Sigmoid colon (tissue), 7 donors: ENCODE measurements around the gene GPR42. TPM values are rescaled to one million over a fixed set of nuclear protein-coding genes. Genes with fewer than 3 reads are reported as not detected.
A peak's percentile ranks its signal among the peaks of the same experiment; 100 is the strongest.

Source experiments
- DNase-seq: peaks from one replicate; pipeline ENCODE4 v3.0.0-alpha.2; 2019
- H3K27ac ChIP-seq, 4 donors: fragments of 200-600 bp; sonication (generic); one replicate each; pipeline ENCODE4 v1.5.1; 2016 to 2019; ENCODE audit warnings: mild to moderate bottlenecking in 1 of 4
- H3K27me3 ChIP-seq, 3 donors: fragments of 200-600 bp; sonication (generic); one replicate each; pipeline ENCODE4 v1.5.1; 2019; ENCODE audit warnings: mild to moderate bottlenecking in 1 of 3
- H3K36me3 ChIP-seq, 4 donors: fragments of 200-600 bp; sonication (generic); one replicate each; pipeline ENCODE4 v1.5.1; 2016 to 2019
- H3K4me1 ChIP-seq, 4 donors: fragments of 200-600 bp; sonication (generic); one replicate each; pipeline ENCODE4 v1.5.1; 2017 to 2019
- H3K4me3 ChIP-seq, 4 donors: fragments of 200-600 bp; sonication (generic); one replicate each; pipeline ENCODE4 v1.5.1; 2017 to 2019; ENCODE audit warnings: mild to moderate bottlenecking in 2 of 4, moderate library complexity in 1 of 4
- H3K9me3 ChIP-seq, 4 donors: fragments of 200-600 bp in 3 of 4; sonication (generic) in 3 of 4; one replicate each; pipeline versions ENCODE4 v1.5.1 to v1.6.1; 2013 to 2019
- CTCF ChIP-seq, 4 experiments: fragments of 450-650 bp in 3 of 4; fragments of 200-600 bp in 1 of 4; IDR thresholded peaks; one replicate each; pipeline ENCODE4 v1.5.1; 2016 to 2019; ENCODE audit warnings: antibody characterized with exemption in 4 of 4, mild to moderate bottlenecking in 3 of 4, moderate library complexity in 2 of 4
- EP300 ChIP-seq, 4 donors: sonication (generic); formaldehyde crosslinking; IDR thresholded peaks; one replicate each; pipeline ENCODE4 v1.6.1; 2017; ENCODE audit warnings: antibody characterized with exemption in 4 of 4
- POLR2A ChIP-seq, 2 donors: fragments of 450-650 bp; IDR thresholded peaks; one replicate each; pipeline ENCODE4 v1.6.1; 2016; ENCODE audit warnings: antibody characterized with exemption in 2 of 2, mild to moderate bottlenecking in 2 of 2, moderate library complexity in 2 of 2
- POLR2AphosphoS5 ChIP-seq, 4 donors: sonication (generic); formaldehyde crosslinking; IDR thresholded peaks; one replicate each; pipeline ENCODE4 v1.6.1; 2017; ENCODE audit warnings: antibody characterized with exemption in 4 of 4
- WGBS, 2 donors: extraction: QIAGEN DNeasy Blood & Tissue Kit; methylation state at CpG; one replicate each; pipeline ENCODE4 v1.1.7; 2013; 5-methylcytosine and 5-hydroxymethylcytosine counted together
- intact Hi-C: fragments of 100-400 bp; cut with DNase I; formaldehyde crosslinking; loops from one replicate; pipeline ENCODE4 v1.15.1; 2023
- polyA plus RNA-seq, 3 donors: library from polyadenylated mRNA; stranded (reverse); fragments of 200-250 nt; gene quantifications; one replicate each; pipeline ENCODE4 v1.2.3, GENCODE V29; 2013
- total RNA-seq, 4 donors: library from RNA; depleted of rRNA; stranded (reverse); fragments of >200 nt; gene quantifications; one replicate each; pipeline ENCODE4 v1.1.0, GENCODE V29; 2016
- donor health status: healthy with polysubstance abuse.
- donor health status: Bipolar disorder and iron deficiency.
- donor health status: healthy.

The GPR42 gene
- total and polyA plus RNA-seq, 7 donors: 0.17 to 0.83 (median 0.31) TPM; not detected in 3

GRCh38 chr19:35383536-35383935, 12.7 kb downstream of the GPR42 start:
- DNase-seq: no peak
- Histone ChIP-seq H3K27ac (peak overlapping the region in 1 of 4 donors; percentile 32), H3K9me3 (no peaks in the 10 kb centered on the region), H3K4me3 (no peak overlapping the region), H3K27me3 (no peaks in the 10 kb centered on the region), H3K36me3 (no peaks in the 10 kb centered on the region), H3K4me1 (peaks cover 0 to 60% (median 11%) of the 10 kb centered on the region in 4 donors)
- intact Hi-C loops: no loop called here
- TF ChIP-seq CTCF (IDR thresholded peaks at IDR 0.05) (no peak), EP300 (IDR thresholded peaks at IDR 0.05) (no peak), POLR2AphosphoS5 (IDR thresholded peaks at IDR 0.05) (no peak), POLR2A (IDR thresholded peaks at IDR 0.05) (no peak)
- WGBS, 2 donors: 95 to 98% methylated on average over 2 of the region's 2 CpGs

GRCh38 chr19:35388277-35389054, 17.6 kb downstream of the GPR42 start:
- 85 to 90% methylated on average over 6 of the region's 6 CpGs for WGBS, 2 donors
- H3K27ac ChIP-seq: peak overlapping the region in 2 of 4 donors; percentile 15 to 37
- TF ChIP-seq CTCF (IDR thresholded peaks at IDR 0.05) (no peak), POLR2AphosphoS5 (IDR thresholded peaks at IDR 0.05) (no peak), EP300 (IDR thresholded peaks at IDR 0.05) (no peak), POLR2A (IDR thresholded peaks at IDR 0.05) (no peak)
- no peaks in the 10 kb centered on the region for H3K27me3 ChIP-seq
- H3K36me3 ChIP-seq: no peaks in the 10 kb centered on the region
- no peak for DNase-seq
- intact Hi-C loops: no loop called here
- no peak overlapping the region for H3K4me3 ChIP-seq
- peaks cover 0 to 32% (median 0%) of the 10 kb centered on the region in 4 donors for H3K4me1 ChIP-seq
- no peaks in the 10 kb centered on the region for H3K9me3 ChIP-seq

DNA sequence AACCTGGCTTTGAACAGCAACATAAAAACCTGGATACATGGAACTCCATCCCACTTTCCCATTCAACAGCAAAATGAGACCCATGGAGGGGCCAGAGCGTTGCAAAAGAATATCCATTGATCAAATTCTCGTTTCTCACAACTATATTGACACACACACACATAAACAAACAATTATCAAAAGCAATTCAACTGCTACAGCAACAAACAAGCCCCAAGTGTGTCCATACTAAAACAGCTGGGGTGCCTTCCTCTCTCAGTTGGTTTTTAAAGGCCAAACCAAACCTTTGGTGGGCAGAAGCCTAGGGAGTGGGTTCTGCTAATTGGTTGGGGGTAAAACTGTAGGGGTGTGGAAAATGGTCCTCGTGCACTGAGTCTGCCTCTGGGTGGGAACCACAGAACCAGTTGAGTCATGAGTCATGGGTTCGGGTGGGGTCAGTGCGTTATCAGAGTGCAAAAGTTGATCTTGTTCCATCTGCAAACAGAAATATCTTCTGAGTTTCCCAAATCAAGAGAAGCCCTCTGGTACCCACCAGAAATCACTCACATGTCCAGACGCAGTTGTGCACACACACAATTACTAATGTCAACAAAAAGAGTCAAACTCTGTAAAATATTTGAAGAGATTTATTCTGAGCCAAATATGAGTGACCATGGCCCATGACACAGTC, 18.5 kb downstream of the GPR42 start:
- TF ChIP-seq EP300 (IDR thresholded peaks at IDR 0.05) (no peak), POLR2A (IDR thresholded peaks at IDR 0.05) (no peak), CTCF (IDR thresholded peaks at IDR 0.05) (no peak), POLR2AphosphoS5 (IDR thresholded peaks at IDR 0.05) (no peak)
- Histone ChIP-seq H3K36me3 (no peaks in the 10 kb centered on the region), H3K27me3 (no peaks in the 10 kb centered on the region), H3K9me3 (no peaks in the 10 kb centered on the region), H3K4me1 (peaks cover 0 to 24% (median 0%) of the 10 kb centered on the region in 4 donors), H3K4me3 (no peak overlapping the region), H3K27ac (peak overlapping the region in 1 of 4 donors; percentile 37)
- WGBS, 2 donors: 49 to 66% methylated on average over 6 of the region's 6 CpGs
- intact Hi-C loops: no loop called here
- no peak for DNase-seq

GRCh38 chr19:35392742-35393715, 22.2 kb downstream of the GPR42 start:
- H3K4me1 ChIP-seq: peaks cover 0 to 19% (median 4%) of the 10 kb centered on the region in 4 donors
- H3K9me3 ChIP-seq: no peaks in the 10 kb centered on the region
- H3K4me3 ChIP-seq: no peak overlapping the region
- no peak for DNase-seq
- no peaks in the 10 kb centered on the region for H3K36me3 ChIP-seq
- intact Hi-C loops: no loop called here
- WGBS, 2 donors: 64 to 80% methylated on average over 5 of the region's 5 CpGs
- no peaks in the 10 kb centered on the region for H3K27me3 ChIP-seq
- no peak for TF ChIP-seq POLR2AphosphoS5 (IDR thresholded peaks at IDR 0.05)
- no peak for TF ChIP-seq CTCF (IDR thresholded peaks at IDR 0.05)
- TF ChIP-seq POLR2A (IDR thresholded peaks at IDR 0.05): no peak
- no peak for TF ChIP-seq EP300 (IDR thresholded peaks at IDR 0.05)
- H3K27ac ChIP-seq: no peak overlapping the region
